Stimulated activated CD4-positive, alpha-beta T cell treated with anti-CD3 and anti-CD28 coated beads, TNF-alpha, amount 100 ng/mL, for 48 hours (primary cell): ENCODE measurements around the gene SLC25A13.

Experiments used
- DNase-seq, 3 donors: peaks; one replicate each; pipeline ENCODE4 v3.0.0-alpha.2; 2020; ENCODE audit warnings: low read depth in 3 of 3

SLC25A13 gene

GRCh38 chr7:96093435-96093834, 228.5 kb downstream of the SLC25A13 start:
- no peak for DNase-seq

DNA sequence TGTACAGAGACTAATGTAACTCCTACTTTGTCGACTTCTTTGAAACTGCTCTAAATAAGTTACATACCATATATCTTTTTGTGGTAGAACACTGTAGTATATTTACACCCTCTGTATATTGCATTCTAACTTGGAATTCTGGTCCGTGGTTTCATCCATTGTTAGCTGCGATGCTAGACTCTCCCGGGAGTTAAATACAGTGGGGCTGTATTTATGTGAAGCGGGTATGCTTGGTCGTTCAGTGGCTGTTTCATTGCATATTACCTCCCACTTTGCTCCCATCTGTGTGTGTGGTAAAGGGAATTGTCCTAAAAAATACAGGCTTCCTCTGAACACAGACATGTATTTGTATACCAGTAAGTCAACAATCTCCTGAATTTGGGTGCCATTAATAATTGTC, 231.1 kb downstream of the SLC25A13 start:
- no peak for DNase-seq

- no peak for DNase-seq
Measured at GRCh38 chr7:96089511-96089910, 232.4 kb downstream of the SLC25A13 start.

DNA sequence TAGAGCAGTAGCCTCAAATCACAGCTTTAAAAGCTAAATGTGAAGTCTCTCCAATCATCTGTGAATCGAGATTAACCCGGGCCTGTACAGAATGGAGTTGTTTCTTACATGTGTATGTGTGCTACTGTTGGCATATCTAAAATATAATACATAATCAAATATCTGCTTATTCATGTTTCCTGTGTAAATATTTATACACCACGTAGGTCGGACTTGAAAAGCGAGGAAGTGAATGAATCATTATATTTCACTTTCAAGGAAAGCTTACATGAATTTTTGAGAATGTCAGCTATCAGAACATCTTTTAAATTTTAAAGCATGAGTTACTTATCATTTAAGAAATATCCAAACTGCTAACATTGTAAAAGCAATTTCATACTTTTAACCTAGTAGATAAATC, 233.3 kb downstream of the SLC25A13 start:
- DNase-seq, result no peak

DNA sequence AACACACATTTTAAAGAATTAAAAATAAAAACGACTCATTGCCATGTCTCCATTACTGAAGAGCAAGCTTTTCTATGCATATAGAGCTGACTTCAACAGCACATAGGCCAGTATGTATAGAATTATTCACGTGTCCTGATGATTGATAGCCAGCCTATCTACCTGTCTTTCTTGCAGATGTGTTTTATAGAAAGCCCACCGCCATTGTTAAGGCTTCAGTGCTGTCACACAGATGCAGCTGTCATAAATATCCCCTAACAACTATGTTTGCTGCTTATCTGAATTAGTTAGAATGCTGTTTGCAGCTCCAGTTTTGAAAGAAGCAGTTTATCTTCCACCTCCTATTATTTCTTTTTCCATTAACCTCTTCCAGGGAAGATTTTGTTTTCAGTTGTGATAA, 235.9 kb downstream of the SLC25A13 start:
- DNase-seq, result no peak

DNA sequence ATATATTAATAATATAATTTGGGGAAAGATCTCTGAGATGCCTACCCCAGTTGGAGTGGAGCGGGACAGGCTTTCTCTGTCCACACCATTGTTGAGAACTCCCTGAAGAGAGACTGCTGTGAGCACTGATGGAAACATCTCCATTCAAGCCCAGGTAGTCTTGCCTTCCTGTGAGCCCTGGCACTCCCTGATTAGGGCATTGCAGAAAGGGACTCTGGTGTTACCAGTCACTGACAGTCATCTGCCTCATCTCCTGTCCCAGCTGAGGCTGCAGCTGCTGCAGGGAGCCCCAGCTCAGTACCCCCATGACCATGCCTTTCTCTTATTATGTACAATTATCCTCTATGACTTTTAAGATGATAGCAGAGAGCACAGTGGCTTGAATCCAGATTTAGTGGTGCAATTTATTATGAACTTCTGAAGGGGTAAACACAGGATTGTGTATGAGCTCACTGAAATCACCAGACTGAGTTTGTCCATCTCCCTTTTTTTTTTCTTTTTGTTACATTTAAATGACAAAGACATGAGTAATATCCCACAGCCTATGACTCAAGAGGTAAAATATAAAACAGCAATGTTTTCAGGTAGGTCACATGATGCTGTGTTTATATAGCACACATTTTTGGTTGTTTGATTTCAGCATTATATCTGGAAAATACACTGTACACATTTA, 236.9 kb downstream of the SLC25A13 start:
- DNase-seq, result no peak

GRCh38 chr7:96080027-96080426, 241.9 kb downstream of the SLC25A13 start:
- DNase-seq, result no peak

GRCh38 chr7:96076350-96076707, 245.6 kb downstream of the SLC25A13 start:
- DNase-seq, result no peak

DNA sequence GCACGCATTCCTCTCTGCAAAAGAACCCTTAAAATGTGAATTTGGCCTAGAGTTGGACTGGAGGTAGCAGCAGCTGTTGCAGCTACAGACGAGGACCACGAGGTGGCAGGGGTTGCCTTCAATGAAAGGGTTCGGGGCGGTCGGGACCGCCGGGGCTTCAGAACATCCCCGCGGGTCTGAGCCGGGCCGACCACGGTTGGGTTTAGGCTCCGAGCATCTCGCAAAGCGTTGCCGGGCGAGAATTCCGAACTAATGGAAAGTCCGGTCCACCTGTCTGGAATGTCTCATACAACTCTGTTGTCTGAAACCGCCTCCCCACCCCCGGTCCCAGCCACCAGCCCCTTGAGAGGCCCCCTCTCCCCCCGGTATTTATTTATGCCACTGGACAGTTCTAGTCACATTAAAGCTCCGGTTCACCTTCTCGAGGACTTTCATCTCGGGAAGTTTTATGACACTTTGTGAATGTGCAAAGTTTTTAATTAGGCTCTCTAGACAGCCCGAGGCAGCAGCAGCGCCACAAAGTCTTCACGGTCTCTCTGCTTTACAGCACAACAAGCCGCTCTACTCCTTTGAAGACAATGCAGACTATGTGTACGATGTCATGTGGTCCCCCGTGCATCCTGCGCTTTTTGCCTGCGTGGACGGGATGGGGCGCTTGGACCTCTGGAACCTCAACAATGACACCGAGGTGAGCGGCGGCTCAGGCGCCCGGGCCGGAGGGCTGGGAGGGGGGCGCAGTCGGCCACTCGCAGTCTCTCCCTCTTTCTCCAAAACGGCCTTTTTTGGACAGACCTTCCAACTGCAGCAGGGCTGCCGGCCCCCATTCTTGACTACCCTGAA, 246.2 kb downstream of the SLC25A13 start:
- peak in 2 of 3 donors; percentile 20 to 31 for DNase-seq

DNA sequence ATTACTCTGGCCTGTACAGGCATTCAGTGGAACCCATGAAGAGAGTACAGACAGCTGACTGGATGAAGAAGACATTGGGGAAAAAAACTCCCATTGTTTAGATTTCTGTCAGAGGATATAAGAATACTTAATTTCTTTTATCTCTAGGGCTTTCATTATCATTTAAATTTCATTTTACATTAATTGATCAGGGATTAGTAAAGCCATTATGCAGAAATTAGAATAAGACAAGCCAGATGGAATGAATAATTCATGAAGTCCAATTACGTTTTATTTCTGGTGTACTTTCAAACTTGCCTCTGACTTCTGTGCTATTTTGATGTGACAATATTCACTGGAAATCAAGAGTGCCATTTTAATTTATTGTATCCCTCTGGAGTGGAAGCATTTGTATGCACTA, 247.0 kb downstream of the SLC25A13 start:
- DNase-seq, result no peak
